Fibroblast of skin of left biceps (primary cell): ENCODE results near the gene VAV2.

Experiments
- DNase-seq, 2 experiments: peaks; one replicate each; pipeline ENCODE4 v3.0.0-alpha.2; 2013; ENCODE audit warnings: low read depth in 2 of 2

VAV2 gene

DNA sequence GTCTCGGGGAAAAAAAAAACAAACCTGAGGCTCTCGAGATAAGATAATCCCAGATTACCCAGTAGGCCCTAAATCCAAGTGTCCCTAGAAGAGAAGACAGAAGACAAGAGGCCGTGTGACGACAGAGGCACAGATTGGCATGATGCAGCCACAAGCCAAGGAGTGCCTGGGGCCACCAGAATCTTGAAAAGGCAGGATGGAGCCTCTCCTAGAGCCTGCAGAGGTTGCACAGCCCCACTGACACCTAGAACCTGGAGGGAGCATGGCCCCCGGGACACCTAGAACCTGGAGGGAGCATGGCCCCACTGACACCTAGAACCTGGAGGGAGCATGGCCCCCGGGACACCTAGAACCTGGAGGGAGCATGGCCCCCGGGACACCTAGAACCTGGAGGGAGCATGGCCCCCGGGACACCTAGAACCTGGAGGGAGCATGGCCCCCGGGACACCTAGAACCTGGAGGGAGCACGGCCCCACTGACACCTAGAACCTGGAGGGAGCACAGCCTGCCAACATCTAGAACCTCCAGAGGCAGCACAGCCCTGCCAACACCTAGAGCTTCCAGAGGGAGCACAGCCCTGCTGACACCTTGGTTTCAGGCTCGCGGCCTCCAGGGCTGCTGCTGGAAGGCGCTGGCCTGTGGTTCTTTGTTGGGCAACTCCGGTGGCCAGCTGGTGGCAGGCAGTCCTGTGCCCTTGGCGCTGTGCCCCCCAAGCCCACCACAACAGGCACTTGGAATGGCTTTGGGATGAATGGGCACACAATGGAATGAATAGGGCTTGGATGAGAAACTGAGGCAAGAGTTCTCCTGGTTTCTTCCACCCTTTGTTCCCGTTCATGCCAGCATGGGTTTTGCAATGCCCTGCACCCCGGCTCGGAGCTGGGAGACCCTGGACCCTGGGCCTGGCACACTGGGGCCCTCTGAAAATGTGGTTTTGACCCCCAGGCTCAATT, 39.2 kb downstream of the VAV2 start:
- no peak for DNase-seq

DNA sequence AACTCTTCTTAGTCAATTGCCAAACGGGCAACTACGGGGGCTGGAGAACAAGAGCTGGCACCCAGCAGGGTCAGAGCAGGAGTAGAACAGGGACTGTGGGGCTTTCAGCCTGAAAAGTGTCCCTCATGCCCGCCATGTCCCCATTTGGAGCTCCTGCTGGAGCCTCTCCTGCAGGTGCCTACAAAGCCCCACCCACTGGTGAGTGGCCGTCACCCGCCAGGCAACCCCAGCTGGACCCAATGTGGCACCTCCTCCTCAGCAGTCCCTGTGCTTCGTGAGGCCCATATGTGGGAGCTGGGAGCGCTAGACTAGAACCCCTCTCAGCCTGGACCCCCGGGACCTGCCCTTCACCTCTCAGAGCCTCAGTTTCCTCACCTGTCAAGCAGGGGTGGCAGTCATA, 40.9 kb downstream of the VAV2 start:
- DNase-seq = no peak

DNA sequence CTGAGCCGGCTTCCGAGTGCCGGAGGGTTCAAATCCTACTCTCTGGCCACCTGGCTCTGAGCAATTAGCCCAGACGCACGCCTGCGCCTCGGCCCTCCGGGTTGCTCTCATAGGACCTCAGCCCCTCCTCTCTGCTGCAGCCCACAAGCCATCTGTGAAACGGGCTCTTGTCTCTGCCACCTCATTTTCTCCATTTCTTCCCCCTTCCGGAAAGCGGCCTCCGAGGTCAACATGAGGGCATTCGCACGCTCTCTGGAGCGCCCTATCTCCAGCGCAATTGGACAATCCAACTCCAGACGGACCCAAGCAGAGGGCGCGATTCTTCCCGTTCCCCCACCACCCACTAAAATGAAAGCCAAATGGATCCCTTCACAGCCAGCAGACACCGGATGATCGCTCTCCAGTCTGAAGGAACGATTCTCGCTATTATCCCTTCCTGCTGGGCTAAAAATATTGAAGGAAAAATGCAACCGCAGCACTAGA, 41.5 kb downstream of the VAV2 start:
- no peak for DNase-seq

DNA sequence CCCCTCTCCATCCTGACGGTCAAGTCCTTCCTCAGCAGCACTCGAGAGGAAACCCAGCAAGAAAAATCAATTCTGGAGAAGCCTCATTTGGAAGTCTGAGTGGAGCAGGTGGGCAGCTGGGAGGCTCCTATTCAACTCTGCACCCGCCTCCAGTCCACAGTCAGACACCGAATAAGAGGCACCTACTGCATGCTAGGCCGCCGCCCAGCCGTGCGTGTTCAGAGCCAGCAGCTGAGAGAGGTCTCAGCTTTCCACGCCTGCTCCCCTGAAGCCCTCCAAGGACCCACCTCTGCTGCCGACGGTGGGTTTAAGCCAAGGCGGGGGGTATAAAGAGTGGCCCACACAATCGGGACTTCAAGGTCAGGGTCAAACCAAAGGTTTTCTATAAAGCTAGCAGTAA, 41.9 kb downstream of the VAV2 start:
- DNase-seq = no peak

DNA sequence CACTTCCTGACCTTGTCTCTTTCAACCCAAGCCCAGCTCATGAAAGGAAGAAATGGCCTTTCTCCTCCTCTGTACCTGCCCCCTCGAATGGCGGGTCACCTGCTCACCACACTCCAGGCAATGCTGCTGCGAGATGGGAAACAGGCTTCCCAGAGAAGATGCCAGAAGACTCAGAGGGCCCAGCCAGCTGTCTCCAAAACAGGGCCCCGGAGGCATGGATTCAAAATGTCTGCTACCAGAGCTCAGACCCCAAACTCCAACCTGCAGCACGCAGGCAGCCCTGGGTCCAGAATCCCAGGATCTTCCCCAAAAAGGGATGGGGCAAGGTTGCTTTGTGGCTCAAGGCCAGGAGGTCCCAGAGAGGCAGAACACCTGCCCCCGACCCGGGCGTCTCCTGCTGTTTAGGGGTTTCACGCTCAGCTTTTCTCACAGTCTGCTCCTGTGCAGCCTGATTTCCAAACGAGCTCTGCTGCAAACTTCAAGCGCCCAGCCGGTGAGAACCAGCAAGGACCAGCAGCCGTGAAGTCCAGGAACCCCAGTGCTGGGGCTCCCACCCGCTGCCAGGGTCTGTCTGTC, 42.5 kb downstream of the VAV2 start:
- no peak for DNase-seq

DNA sequence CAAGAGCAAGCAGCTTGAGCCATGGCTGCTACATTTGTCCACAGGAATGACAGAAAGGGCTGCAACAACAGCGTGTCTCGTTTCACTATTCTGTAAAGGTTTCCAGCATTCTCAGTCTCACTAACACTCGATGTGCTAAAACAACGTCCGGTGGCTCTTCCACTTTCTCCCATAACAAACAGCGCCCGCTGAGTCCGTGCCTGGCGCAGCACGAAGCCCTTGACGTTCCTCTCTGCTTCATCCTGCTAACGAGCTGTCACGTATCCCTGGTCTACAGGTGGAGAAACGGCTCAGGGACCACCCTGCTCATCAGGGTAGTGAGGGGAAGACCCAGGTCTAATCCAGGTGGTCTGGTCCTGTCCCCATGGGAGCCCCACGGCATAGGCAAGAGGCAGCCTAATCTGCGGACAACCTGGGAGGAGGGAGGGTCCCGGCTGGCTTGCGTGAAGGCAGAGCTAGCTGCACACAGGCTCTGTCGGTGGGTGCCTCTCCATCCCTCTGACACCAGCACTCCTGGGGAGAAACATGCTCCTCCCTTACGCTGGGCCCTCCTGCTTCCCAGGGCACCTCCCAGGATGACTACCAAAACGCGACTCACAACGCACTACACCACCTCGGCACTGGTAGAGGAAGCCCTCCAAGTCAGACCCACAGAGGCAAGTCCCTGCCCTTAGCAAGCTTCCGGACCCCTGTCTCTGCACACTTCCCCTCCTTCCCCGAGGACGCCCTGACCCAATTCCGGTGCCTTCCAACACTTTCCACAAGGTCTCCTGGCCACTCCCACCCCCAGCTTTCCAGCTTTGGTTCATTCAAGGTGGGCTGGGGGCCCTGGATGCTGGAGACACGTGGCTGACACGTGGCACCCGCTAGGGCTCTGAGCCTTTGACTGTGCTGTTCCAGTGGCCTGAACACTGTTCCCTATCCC, 43.3 kb downstream of the VAV2 start:
- DNase-seq = no peak

DNA sequence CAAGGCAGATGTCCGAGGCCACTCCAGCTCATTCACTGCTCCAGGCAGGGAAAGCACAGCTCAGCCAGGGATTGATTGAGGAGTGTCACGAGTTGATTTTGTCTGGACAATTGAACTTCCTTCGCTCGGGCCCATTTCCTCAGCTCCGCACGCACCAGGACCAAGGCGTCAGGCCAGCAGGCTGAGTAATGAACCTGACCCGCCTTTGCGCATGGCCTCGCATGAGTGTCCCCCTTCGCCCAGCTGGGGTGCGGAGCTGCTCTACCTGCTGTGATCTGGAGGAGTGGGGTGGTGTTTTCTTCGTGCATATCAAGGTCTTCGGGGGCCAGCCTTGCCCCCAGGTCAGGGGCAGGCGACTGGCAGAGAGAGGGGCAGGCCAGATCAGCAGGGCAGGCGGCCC, 44.0 kb downstream of the VAV2 start:
- no peak for DNase-seq

DNA sequence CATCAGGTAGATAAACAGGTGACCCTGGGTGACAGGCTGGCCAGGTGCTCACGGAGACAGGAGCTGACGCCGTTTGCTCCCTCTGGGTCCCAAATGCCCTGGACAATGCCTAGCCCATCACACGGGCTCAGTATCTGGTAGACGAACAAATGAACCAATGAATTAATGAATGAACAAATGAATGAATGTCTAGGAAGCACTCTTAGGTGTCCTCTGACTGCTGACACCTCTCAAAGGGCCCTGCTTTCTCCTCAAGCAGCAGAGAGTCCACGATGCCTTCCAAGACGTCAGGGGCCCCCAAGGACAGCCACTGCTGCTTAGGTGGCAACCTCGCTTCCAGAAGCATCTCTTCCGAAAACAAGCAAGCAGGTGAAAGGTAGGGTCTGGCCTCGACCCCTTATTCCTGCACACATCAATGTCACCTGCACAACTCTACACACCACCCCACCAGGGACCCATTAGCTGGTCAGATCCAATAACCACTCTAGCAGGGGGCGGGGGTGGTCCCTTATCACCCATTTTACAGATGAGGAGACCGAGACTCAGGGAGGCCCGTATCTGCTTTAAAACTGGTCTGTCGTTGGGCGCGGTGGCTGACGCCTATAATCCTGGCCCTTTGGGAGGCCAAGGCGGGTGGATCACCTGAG, 45.2 kb downstream of the VAV2 start:
- DNase-seq = no peak

DNA sequence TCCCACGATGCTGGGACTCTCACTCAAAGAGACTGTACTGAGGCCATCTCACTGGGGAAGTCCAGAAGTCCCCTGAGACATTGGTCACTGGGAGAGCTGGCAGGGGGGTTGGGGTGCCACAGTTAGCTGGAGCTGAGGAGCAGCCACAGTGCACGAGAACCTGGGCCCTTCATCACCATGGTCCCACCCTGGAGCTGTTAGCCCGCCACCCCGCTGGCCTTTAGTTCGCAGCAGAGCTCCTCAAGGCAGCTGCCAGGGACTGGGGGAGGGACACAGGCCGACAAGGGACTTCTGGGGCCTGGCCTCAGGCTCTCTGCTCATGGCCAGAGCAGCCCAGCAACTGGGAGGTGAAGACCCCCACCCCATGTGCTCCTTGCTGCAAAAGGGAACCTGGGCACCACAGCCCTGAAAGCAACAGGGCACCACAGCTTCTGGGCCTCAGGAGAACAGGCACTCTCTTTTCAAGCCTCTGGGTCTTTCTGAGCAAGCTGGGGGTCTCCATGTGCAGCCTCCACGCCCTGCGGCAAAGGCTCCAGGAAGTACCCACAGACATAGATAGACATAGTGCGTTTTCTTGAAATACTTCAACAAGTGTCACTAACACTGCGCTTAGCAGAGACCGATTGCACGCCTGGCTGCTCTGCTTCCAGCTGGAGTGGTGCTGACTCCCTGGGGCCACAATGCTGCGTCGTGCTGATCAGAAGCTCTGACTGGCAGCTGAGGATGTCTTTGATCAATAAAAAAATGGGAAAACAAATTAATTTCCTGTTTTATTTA, 46.0 kb downstream of the VAV2 start:
- no peak for DNase-seq

DNA sequence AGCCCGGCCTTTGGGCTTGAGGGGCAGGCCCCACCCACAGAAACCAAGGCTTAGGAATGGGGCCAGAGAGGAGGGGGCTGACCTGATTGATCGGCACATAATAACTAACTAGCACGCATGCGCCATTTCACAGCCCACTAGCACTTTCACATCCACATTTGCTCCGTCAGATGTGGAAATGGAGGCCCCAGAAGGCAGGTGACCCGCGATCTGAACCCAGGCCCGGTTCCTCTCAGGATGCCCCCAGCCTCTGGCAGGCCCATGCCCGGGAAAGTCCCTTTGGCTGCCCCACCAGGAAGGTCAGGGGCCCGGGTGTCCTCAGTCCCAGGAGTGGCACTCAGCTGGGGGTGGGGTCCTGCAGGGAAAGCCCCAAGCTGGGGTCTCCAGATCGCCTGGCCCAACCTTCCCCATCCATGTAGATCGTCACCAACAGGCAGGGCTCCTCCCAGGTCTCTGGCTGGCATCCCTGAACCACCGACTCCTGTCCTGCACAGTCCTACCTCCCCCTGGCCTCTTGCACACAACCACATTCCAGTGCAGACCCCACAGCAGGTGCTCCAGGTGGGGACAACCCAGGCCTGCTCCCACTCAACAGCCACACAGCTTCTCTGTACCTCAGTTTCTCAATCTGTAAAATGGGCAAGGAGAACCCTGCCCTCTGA, 46.7 kb downstream of the VAV2 start:
- no peak for DNase-seq

DNA sequence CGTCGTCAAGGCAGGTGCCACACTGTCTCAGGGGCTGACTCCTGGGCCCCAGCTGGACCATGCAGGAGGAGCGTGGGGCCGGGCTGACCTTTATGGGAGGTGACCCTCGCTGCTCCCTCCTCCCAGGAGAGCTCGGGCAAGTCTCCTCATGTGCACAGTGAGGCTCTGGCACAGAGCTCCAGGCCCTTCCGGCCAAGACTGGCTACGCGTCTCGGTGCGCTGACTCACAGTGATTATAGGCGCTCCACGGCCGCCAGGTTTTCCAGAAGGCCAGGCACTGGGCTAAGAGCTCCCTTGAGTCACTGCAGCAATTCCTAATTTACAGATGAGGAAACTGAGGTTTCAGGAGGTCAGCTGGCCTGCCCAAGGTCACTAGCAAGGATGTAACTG, 47.4 kb downstream of the VAV2 start:
- DNase-seq = no peak

DNA sequence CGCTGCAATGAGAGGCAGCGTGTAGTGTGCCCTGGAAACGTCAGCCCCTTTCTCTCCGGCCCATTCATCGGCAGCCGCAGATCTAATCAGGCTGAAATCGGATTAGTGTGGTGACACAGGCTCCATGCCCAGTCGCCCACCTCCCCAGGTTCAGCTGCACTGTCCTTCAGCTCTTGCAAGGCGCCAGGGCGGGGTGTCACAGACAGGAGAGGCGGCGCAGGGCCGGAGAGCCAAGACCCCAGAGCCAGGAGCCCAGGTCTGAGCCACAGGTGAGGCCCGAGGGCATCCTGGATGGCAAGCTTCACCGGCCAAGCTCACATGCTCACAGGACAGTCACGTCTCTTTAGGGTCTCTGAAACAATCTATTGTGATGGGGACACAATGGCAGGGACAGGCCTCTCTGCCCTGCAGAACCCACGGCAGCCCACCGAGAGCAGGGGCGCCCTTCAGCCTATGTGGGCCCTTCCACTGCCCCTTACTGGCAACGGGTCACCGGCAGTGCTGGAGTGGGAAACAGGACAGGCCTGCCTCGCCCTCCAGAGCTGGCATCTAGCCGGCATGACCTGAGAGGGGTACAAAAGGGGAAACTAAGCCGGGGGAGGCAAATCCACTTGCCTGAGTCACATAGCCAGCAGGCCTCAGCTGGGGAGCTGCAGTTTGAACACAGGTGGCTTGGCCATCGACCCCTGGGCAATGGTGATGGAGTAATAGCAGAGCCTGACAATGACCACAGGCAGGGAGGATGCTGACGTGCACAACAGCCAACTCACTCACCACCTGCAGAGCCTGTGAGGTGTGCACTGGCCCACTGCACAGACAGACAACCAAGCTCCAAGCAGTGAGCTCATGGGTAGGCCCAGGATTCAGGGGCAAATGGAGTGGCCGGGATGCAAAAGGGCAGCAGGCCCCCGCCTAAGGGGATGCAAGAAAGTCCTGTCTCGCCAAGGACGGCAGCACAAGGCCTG, 48.1 kb downstream of the VAV2 start:
- no peak for DNase-seq

DNA sequence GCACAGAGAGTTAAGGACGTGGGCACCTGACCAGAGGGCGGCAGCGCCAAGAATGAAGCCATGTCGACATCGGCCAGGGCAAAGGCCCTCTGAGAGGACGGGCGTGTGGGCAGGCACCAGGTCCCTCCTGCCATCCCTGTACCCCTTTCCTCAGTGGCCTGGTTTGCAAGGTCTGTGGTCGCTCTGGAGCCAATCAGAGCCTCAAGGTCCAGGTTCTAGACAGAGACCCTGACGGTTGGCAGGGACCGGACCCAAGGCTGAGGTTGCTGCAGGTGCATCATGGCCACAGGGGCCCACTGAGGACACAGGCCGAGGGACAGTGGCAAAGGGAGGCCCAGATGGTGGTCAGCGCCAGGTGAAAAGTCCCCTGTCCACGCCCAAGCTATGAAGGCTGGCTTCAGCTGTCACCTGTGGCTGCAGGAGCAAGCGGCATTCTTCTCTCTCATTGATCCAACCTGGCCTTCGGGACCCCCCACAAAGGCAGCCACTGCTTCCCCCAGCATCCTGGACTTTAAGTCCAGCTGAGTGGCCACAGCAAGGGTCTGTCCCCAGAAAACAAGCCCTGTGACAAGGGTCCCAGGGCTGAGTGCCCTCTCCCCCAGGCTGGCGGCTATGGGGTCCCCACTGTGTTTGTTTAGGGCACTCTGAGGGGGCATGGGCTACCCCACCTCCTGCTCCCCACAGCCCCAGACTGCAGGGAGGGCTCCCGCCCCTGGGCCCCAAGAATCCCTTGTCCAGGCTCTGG, 48.9 kb downstream of the VAV2 start:
- DNase-seq = no peak

DNA sequence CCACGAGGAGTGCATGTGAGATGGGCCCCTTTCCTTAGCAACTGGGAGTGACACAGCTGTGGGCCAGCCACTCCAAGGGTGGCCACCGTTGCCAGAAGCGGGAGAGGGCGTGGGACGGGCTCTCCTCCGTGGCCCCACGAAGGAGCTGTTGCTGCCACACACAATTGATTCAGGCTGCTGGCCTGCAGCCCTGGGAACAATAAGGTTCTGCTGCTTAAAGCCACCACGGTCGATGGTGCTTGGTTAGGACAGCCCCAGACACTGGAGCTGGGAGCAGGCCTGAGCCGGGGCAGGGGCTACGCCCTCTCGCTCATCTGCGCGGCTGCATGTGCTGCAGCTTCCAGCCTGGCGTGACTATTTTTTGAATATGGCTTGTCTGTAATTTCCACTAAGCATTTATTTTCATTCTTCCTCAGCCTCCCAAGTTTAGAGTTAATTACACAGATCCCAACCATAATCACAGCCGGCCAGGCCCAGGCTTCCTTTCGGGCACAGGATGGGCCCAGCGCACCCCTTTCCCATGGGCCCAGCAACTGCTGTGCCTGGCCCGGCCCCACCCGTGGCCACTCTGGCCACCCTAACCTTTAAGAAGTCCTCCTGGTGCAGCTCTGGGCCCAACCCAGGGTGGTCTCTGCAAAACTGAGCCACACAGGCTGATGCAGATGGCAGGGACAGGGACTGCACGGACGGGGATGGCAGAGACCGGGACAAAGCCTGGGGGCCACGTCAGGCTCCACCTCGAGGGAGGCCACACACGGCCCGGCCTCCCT, 49.7 kb downstream of the VAV2 start:
- no peak for DNase-seq

DNA sequence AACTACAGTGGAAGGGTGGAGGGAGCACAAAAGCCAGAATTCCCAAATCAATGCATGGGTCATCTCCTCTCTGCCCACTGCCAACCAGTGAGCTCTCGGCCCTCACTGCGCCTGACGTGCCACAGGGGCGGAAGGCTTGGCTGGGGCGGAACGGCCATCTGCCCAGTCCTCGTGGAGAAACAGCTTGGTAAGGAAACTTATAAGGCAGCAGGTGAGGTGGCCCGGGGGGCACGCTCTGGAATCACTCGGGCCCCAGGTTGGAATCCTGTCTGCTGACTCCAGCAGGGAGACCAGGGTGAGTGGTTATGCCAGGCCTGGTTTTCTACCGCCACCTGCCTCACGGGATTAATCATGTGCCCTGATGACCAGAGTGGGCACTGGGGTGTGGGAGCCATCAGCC, 52.3 kb downstream of the VAV2 start:
- DNase-seq = no peak

DNA sequence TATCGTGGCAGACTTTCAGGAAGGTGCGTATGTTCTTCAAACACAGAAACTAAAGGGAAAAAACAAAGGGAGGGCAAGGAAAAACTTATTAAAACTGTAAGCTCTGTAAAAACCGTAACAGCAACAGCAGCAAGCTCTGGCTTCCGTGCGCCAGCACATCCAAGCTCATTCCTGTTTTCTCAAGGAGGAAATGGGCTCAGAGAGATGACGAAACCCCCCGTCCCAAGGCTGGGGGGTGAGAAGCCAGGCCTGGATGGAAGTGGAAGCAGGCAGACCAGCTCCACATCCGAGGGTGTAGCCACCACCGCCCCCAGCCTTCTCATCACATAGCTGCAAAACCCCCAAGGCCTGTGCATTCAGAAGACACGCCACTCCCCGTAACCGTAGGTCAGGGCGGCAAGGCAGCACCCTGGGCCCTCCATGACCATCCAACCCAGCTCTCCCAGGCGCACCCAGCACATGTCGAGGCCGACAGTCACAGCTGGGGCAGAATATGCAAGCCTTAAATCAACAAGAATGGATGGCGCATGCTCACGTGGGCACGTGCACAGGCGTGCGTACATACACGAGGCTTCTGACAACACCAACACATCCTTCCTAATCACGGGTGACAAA, 52.8 kb downstream of the VAV2 start:
- DNase-seq = no peak

DNA sequence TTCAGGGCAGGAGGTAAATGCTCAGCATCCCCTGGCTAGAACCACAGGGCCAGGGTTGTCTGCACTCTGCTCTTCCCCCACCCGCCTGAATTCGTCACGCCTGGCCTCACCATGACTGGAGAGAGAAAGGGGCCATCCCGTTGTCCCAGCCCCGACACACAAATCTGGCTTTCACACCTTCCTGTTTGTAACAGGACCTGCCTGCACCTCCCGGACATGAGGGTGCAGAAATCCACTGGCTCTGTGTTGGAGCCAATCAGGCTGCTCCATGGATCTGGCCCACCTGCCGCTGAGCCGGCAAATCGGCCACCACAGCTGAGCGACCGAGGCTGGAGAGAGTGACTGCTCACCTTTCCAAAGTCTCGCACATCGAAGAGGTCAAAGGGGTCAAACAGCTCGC, 53.4 kb downstream of the VAV2 start:
- no peak for DNase-seq
